Bone marrow (tissue), 2 donors: Measurements from ENCODE around the gene IQSEC3.

Experiments
- DNase-seq, 2 donors: peaks; one replicate each; lab custom pipeline; 2025; lab: John Stamatoyannopoulos, UW

Gene IQSEC3

GRCh38 chr12:197911-198695 lies 131.5 kb downstream of the IQSEC3 start:
- DNase-seq = no peak

GRCh38 chr12:198705-199104 lies 132.1 kb downstream of the IQSEC3 start:
- no peak for DNase-seq

GRCh38 chr12:201361-201760 lies 134.8 kb downstream of the IQSEC3 start:
- DNase-seq = no peak

- no peak for DNase-seq
These were observed 135.6 kb downstream of the IQSEC3 start for GRCh38 chr12:202081-202731.

GRCh38 chr12:203074-203461 lies 136.5 kb downstream of the IQSEC3 start:
- DNase-seq = no peak

- no peak for DNase-seq
These were observed 137.1 kb downstream of the IQSEC3 start for GRCh38 chr12:203462-204260.

GRCh38 chr12:204261-204678 lies 137.7 kb downstream of the IQSEC3 start:
- DNase-seq = no peak

- no peak for DNase-seq
These were observed 138.5 kb downstream of the IQSEC3 start for GRCh38 chr12:205026-205425.

- DNase-seq = no peak
These were observed 140.3 kb downstream of the IQSEC3 start for GRCh38 chr12:206746-207440.

- no peak for DNase-seq
These were observed 141.2 kb downstream of the IQSEC3 start for GRCh38 chr12:207804-208203.

- no peak for DNase-seq
These were observed 142.2 kb downstream of the IQSEC3 start for GRCh38 chr12:208813-209212.

- no peak for DNase-seq
These were observed 142.7 kb downstream of the IQSEC3 start for GRCh38 chr12:209246-209645.

- DNase-seq = no peak
These were observed 143.3 kb downstream of the IQSEC3 start for GRCh38 chr12:209851-210250.

GRCh38 chr12:210277-211141 lies 143.9 kb downstream of the IQSEC3 start:
- no peak for DNase-seq

- DNase-seq = no peak
These were observed 144.5 kb downstream of the IQSEC3 start for GRCh38 chr12:211142-211465.

GRCh38 chr12:211639-212414 lies 145.3 kb downstream of the IQSEC3 start:
- DNase-seq = no peak

GRCh38 chr12:212415-212714 lies 145.8 kb downstream of the IQSEC3 start:
- peak; percentile 29 to 32 for DNase-seq

GRCh38 chr12:212715-213526 lies 146.4 kb downstream of the IQSEC3 start:
- DNase-seq = no peak

GRCh38 chr12:213527-213932 lies 147.0 kb downstream of the IQSEC3 start:
- no peak for DNase-seq
